GM12873 (cell line): Measurements from ENCODE around the gene RNF40.

Source experiments
- TF ChIP-seq, protein P1 (sequence below): IDR thresholded peaks from 2 replicates; pipeline ENCODE4 v1.5.1; 2012; ENCODE audit warnings: low read depth, mild to moderate bottlenecking, moderate library complexity, low read length, control low read depth; ENCODE audit not compliant: insufficient read depth; ENCODE audit errors: missing control alignments

Gene RNF40

GRCh38 chr16:30744183-30744582 lies 17.9 kb upstream of the RNF40 start:
- TF ChIP-seq, protein P1, sequence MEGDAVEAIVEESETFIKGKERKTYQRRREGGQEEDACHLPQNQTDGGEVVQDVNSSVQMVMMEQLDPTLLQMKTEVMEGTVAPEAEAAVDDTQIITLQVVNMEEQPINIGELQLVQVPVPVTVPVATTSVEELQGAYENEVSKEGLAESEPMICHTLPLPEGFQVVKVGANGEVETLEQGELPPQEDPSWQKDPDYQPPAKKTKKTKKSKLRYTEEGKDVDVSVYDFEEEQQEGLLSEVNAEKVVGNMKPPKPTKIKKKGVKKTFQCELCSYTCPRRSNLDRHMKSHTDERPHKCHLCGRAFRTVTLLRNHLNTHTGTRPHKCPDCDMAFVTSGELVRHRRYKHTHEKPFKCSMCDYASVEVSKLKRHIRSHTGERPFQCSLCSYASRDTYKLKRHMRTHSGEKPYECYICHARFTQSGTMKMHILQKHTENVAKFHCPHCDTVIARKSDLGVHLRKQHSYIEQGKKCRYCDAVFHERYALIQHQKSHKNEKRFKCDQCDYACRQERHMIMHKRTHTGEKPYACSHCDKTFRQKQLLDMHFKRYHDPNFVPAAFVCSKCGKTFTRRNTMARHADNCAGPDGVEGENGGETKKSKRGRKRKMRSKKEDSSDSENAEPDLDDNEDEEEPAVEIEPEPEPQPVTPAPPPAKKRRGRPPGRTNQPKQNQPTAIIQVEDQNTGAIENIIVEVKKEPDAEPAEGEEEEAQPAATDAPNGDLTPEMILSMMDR: no peak

- TF ChIP-seq, protein P1: no peak
These were observed 17.0 kb upstream of the RNF40 start for GRCh38 chr16:30745082-30745481.

GRCh38 chr16:30746638-30747175 lies 15.4 kb upstream of the RNF40 start:
- TF ChIP-seq, protein P1: no peak

DNA sequence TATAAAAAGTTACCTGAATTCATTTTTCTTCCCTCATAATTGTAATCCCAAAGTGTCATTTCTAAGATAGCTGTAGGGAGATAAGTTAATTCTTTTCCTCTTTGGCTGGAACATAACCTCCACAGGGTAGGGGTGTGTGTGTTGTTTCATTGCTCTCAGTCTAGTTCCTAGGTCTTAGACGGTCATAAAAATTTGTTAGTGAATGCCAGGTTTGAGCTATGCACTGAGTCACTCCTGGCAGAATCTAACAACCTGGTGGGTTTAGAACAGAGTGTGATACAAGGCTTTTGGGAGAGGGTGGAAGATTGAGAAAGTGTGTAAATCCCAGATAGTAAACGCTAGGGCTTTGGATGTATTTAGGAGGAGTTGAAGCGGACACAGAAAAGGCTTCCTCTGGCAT lies 14.8 kb upstream of the RNF40 start:
- TF ChIP-seq, protein P1: no peak

DNA sequence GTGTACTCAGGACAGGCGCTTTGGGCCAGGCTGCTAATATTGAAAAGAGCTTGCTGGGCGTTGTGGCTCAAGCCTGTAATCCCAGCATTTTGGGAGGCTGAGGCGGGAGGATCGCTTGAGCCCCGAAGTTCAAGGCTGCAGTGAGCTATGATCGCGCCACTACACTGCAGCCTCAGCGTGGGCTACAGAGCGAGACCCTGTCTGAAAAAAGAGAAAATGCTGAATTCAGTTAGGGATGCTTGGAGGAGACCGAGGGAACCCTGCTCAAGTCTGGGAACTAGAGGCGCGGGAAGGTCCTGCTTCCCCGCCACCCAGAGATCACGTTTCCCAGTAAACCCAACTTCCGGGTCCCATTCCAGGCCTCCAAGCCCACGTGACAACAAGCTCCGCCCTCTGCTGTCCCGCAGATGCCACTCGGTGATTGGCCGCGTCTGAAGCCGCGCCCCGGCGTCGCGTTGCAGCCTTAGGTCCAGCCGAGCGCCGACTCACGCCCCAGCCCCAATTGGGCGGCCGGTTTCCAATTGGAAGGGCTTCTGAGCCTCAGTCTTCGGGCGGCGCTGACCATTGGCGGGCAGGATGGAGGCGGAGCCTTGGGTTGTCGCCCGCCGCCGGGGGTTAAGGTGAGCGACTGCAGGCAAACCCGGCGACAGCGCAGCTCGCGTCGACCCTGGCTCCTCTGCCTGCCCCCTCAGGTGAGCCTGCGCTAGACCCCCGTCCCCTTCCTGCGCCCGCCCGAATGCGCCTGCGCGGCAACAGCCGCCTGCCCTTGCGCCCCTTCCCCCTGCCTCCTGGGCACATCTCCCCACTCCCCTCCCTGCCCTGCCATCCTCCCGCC lies 14.1 kb upstream of the RNF40 start, which contains the start of gene PHKG2:
Gene PHKG2, plus strand, starts transcription at position 627 of the 835 bp plus-strand sequence. CDS start 396 bp downstream, outside the sequence.
- TF ChIP-seq, protein P1: no peak

DNA sequence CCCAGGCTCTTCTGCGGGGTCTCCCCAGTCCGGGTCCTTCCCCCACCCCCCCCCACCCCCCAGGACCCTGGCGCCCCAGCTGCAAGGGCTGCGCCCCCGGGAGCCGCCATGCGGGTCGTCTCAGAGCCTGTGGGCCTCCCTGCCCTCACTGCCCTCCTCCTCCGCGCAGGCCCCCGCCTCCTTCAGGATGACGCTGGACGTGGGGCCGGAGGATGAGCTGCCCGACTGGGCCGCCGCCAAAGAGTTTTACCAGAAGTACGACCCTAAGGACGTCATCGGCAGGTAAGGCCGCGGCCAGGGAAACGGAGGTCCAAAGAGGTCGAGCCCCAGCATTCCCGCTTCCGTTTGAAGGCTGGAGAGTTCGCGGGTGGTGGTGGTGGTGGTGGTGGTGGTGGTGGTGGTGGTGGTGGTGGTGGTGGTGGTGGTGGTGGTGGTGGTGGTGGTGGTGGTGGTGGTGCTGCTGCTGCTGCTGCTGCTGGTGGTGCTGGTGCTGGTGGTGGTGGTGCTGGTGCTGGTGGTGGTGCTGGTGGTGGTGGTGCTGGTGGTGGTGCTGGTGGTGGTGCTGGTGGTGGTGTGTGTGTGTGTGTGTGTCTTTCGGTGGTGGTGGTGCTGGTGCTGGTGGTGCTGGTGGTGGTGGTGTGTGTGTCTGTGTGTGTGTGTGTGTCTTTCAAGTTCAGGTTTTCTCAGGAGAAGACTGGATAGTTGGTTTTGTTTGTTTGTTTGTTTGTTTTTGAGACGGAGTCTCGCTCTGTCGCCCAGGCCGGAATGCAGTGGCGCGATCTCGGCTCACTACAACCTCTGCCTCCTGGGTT lies 13.3 kb upstream of the RNF40 start:
- TF ChIP-seq, protein P1: no peak

DNA sequence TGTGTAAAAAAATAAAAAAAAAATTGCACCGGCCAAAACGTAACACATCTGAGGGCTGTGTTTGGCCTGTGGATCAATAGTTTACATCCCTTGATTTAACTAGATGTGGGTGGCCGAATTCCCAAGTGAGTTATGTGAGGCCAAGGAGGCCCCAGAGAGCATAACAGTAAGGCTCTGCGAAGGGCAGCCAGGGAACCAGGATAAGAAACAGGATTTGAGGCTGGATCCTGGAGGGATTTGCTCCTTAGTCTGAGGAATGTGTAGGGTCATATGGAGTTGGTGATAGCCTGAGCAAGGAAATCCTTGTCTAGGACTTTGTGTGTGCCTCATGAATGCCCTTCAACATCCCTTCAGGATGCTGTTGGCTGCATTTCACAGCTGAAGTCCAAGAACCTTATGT lies 11.9 kb upstream of the RNF40 start:
- TF ChIP-seq, protein P1: no peak
